GM13976 (cell line): Measurements from ENCODE around the gene PRKG1.

Experiments
- DNase-seq: peaks from one replicate; pipeline ENCODE4 v3.0.0; 2012; ENCODE audit warnings: low spot score
- in situ Hi-C: fragments of 300-500 bp; cut with MboI; formaldehyde crosslinking; loops from one replicate; pipeline ENCODE4 v1.12.0; 2022; ENCODE audit warnings: low sequenced_read_pairs, mixed read lengths, inconsistent platforms; ENCODE audit not compliant: unreplicated experiment
- TF ChIP-seq, protein P1 (sequence below): IDR thresholded peaks from 2 replicates; pipeline ENCODE4 v1.5.1; 2012; ENCODE audit warnings: borderline replicate concordance, mild to moderate bottlenecking; ENCODE audit not compliant: insufficient read depth; ENCODE audit errors: extremely low read depth, missing control alignments, control extremely low read depth

Gene PRKG1

GRCh38 chr10:52346394-52347326, 1272.4 kb downstream of the PRKG1 start:
- TF ChIP-seq, protein P1, sequence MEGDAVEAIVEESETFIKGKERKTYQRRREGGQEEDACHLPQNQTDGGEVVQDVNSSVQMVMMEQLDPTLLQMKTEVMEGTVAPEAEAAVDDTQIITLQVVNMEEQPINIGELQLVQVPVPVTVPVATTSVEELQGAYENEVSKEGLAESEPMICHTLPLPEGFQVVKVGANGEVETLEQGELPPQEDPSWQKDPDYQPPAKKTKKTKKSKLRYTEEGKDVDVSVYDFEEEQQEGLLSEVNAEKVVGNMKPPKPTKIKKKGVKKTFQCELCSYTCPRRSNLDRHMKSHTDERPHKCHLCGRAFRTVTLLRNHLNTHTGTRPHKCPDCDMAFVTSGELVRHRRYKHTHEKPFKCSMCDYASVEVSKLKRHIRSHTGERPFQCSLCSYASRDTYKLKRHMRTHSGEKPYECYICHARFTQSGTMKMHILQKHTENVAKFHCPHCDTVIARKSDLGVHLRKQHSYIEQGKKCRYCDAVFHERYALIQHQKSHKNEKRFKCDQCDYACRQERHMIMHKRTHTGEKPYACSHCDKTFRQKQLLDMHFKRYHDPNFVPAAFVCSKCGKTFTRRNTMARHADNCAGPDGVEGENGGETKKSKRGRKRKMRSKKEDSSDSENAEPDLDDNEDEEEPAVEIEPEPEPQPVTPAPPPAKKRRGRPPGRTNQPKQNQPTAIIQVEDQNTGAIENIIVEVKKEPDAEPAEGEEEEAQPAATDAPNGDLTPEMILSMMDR = no peak
- DNase-seq = peak; percentile 8
- in situ Hi-C loops = no loop called here

- DNase-seq = no peak
- in situ Hi-C loops = no loop called here
- TF ChIP-seq, protein P1 = no peak
Measured at GRCh38 chr10:52347327-52347667, 1273.0 kb downstream of the PRKG1 start.
